GM12878 (cell line): ENCODE results near the gene MT1G. TPM values are rescaled to one million over a fixed set of nuclear protein-coding genes. Genes with fewer than 3 reads are reported as not detected.

Experiments
- ATAC-seq: fragments of 200-7000 bp; cut with Tn5 transposase; 3 replicates; pipeline ENCODE4 v1.9.1; 2020; ENCODE audit warnings: mild to moderate bottlenecking, moderate library complexity
- BruUV-seq: library from RNA; stranded (reverse); fragments of 400-500 nt; replicated peaks from 2 replicates; lab custom pipeline; 2021; lab: Mats Ljungman, UMichigan
- CTCF ChIA-PET: fragments of 300-600 bp; sonication (Branson Sonifier 250); formaldehyde crosslinking; extraction: SDS; loops from one replicate; lab custom pipeline; 2021; ENCODE audit warnings: inconsistent platforms; lab: Yijun Ruan, JAX
- POLR2A ChIA-PET: fragments of 350-600 bp; formaldehyde crosslinking; extraction: SDS; loops from one replicate; lab custom pipeline; 2021; ENCODE audit warnings: inconsistent platforms; lab: Charles Lee
- RAD21 ChIA-PET: fragments of 300-600 bp; sonication (Branson Sonifier 250); formaldehyde crosslinking; loops from one replicate; lab custom pipeline; 2023; ENCODE audit warnings: antibody characterized with exemption; ENCODE audit not compliant: unreplicated experiment; lab: Charles Lee
- SMC1A ChIA-PET: fragments of 300-600 bp; sonication (Branson Sonifier 250); formaldehyde crosslinking; loops from one replicate; lab custom pipeline; 2023; ENCODE audit not compliant: unreplicated experiment, uncharacterized antibody; lab: Charles Lee
- DNase-seq: peaks from one replicate; pipeline ENCODE4 v3.0.0-alpha.2; 2011; ENCODE audit warnings: low read depth, low spot score
- FAIRE-seq: peaks from 3 replicates; lab custom pipeline; 2011; peaks lifted over from hg19 to GRCh38; lab: Jason Lieb, UNC
- H2AFZ ChIP-seq: 2 replicates; pipeline ENCODE4 v1.6.0; 2011; ENCODE audit warnings: low read depth, low read length, control low read depth; ENCODE audit not compliant: control insufficient read depth
- H3K27ac ChIP-seq: 2 replicates; pipeline ENCODE4 v1.5.1; 2011; ENCODE audit warnings: control low read depth; ENCODE audit not compliant: control insufficient read depth, insufficient read depth
- H3K27me3 ChIP-seq, 2 experiments: replicated peaks in 1 of 2; 2 replicates each; pipeline versions ENCODE4 v1.6.0 to v1.6.1; 2011; ENCODE audit warnings: low read length in 1 of 2; ENCODE audit not compliant: control insufficient read depth in 2 of 2, insufficient read depth in 2 of 2
- H3K36me3 ChIP-seq, 2 experiments: 2 replicates each; pipeline ENCODE4 v1.5.1; 2011; ENCODE audit warnings: low read length in 1 of 2; ENCODE audit not compliant: control insufficient read depth in 2 of 2, insufficient read depth in 2 of 2
- H3K4me1 ChIP-seq: 2 replicates; pipeline ENCODE4 v1.6.1; 2011; ENCODE audit warnings: mild to moderate bottlenecking, low read length, moderate library complexity, mixed read lengths; ENCODE audit not compliant: control insufficient read depth, insufficient read depth
- H3K4me2 ChIP-seq: 2 replicates; pipeline ENCODE4 v1.6.0; 2011; ENCODE audit warnings: control low read depth; ENCODE audit not compliant: control insufficient read depth, insufficient read depth
- H3K4me3 ChIP-seq: fragments of 200-600 bp; sonication (generic); 2 replicates; pipeline ENCODE4 v1.5.1; 2016
- H3K79me2 ChIP-seq: 2 replicates; pipeline ENCODE4 v1.6.0; 2011; ENCODE audit warnings: low read length; ENCODE audit not compliant: control insufficient read depth, insufficient read depth
- H3K9ac ChIP-seq: 2 replicates; pipeline ENCODE4 v1.8.0; 2011; ENCODE audit warnings: low read length, control low read depth, mixed read lengths; ENCODE audit not compliant: control insufficient read depth, insufficient read depth
- H3K9me3 ChIP-seq: replicated peaks from 3 replicates; pipeline ENCODE4 v1.5.1; 2011; ENCODE audit warnings: mild to moderate bottlenecking, low read length; ENCODE audit not compliant: control insufficient read depth, insufficient read depth
- H4K20me1 ChIP-seq: 2 replicates; pipeline ENCODE4 v1.6.0; 2011; ENCODE audit not compliant: control insufficient read depth, insufficient read depth
- BHLHE40 ChIP-seq, 2 experiments: fragments of 450-650 bp in 1 of 2; IDR thresholded peaks; 2 replicates each; pipeline ENCODE4 v1.6.1; 2011 to 2017; ENCODE audit warnings: low read depth in 2 of 2, borderline replicate concordance in 1 of 2, improper control_type of control experiment in 1 of 2, low read length in 1 of 2, mild to moderate bottlenecking in 1 of 2
- BMI1 ChIP-seq: fragments of 450-650 bp; IDR thresholded peaks from 2 replicates; pipeline ENCODE4 v1.6.1; 2016; ENCODE audit warnings: mild to moderate bottlenecking, moderate library complexity, borderline replicate concordance
- CEBPB ChIP-seq, 2 experiments: fragments of 150-350 bp in 1 of 2; IDR thresholded peaks; 2 replicates each; pipeline ENCODE4 v1.6.1; 2012 to 2014; ENCODE audit warnings: low read depth in 2 of 2, low read length in 2 of 2, borderline replicate concordance in 1 of 2, inconsistent platforms in 1 of 2
- CHD2 ChIP-seq: IDR thresholded peaks from 2 replicates; pipeline ENCODE4 v1.6.1; 2011; ENCODE audit warnings: low read depth, low read length, improper control_type of control experiment, borderline replicate concordance
- CHD4 ChIP-seq: fragments of 200-600 bp; sonication (generic); IDR thresholded peaks from 2 replicates; pipeline ENCODE4 v1.6.1; 2016; ENCODE audit warnings: mild to moderate bottlenecking
- GATAD2B ChIP-seq: fragments of 450-650 bp; conservative IDR thresholded peaks from 2 replicates; pipeline ENCODE4 v1.6.1; 2017; ENCODE audit warnings: low read depth, mild to moderate bottlenecking, moderate library complexity
- KLF5 ChIP-seq: fragments of 450-650 bp; IDR thresholded peaks from 2 replicates; pipeline ENCODE4 v1.6.1; 2014; ENCODE audit warnings: mild to moderate bottlenecking; ENCODE audit not compliant: partially characterized antibody
- MEF2B ChIP-seq: fragments of 450-650 bp; IDR thresholded peaks from 2 replicates; pipeline ENCODE4 v1.6.1; 2018; ENCODE audit warnings: mild to moderate bottlenecking, moderate library complexity; ENCODE audit not compliant: partially characterized antibody, poor library complexity, severe bottlenecking
- MLLT1 ChIP-seq: fragments of 450-650 bp; IDR thresholded peaks from 2 replicates; pipeline ENCODE4 v1.6.1; 2016; ENCODE audit warnings: mild to moderate bottlenecking
- NFYB ChIP-seq: IDR thresholded peaks from 2 replicates; pipeline ENCODE4 v1.6.1; 2011; ENCODE audit warnings: low read depth, mild to moderate bottlenecking, low read length, improper control_type of control experiment, moderate library complexity; ENCODE audit not compliant: insufficient read depth
- NKRF ChIP-seq: fragments of 450-650 bp; conservative IDR thresholded peaks from 2 replicates; pipeline ENCODE4 v1.6.1; 2017; ENCODE audit warnings: mild to moderate bottlenecking, moderate library complexity
- POU2F2 ChIP-seq: IDR thresholded peaks from 3 replicates; pipeline ENCODE4 v1.6.1; 2011; ENCODE audit warnings: low read depth, mild to moderate bottlenecking, low read length, borderline replicate concordance
- RB1 ChIP-seq: fragments of 450-650 bp; formaldehyde crosslinking; IDR thresholded peaks from 2 replicates; pipeline ENCODE4 v1.6.1; 2017; ENCODE audit warnings: mild to moderate bottlenecking, borderline replicate concordance
- RELA ChIP-seq: fragments of 450-650 bp; IDR thresholded peaks from 2 replicates; pipeline ENCODE4 v1.8.0; 2014; ENCODE audit warnings: borderline replicate concordance; ENCODE audit not compliant: partially characterized antibody
- SMC3 ChIP-seq: IDR thresholded peaks from 2 replicates; pipeline ENCODE4 v1.6.1; 2011; ENCODE audit warnings: low read length, improper control_type of control experiment, borderline replicate concordance
- STAT3 ChIP-seq: IDR thresholded peaks from 2 replicates; pipeline ENCODE4 v1.6.1; 2011; ENCODE audit warnings: low read depth, low read length, improper control_type of control experiment
- TCF7 ChIP-seq: IDR thresholded peaks from 2 replicates; pipeline ENCODE4 v1.6.1; 2014; ENCODE audit warnings: antibody characterized with exemption, borderline replicate concordance
- WGBS: methylation state at CpG from one replicate; pipeline ENCODE4 v1.1.6; 2016; ENCODE audit warnings: low lambda C conversion rate; ENCODE audit not compliant: insufficient replicate concordance, insufficient coverage; ENCODE audit errors: missing lambda C conversion rate; 5-methylcytosine and 5-hydroxymethylcytosine counted together
- in situ Hi-C: fragments of 300-500 bp; cut with MboI; formaldehyde crosslinking; loops from 9 replicates; pipeline ENCODE4 v1.14.3; 2018; ENCODE audit warnings: mixed read lengths
- intact Hi-C: fragments of 100-400 bp; cut with micrococcal nuclease; formaldehyde crosslinking; loops from one replicate; pipeline ENCODE4 v1.14.2; 2022; ENCODE audit not compliant: unreplicated experiment
- polyA plus RNA-seq, 11 experiments: library from polyadenylated mRNA; depleted of rRNA in 4 of 11; unstranded in 6 of 11; stranded (reverse) in 5 of 11; fragments of >200 nt; fragmentation: Nextera tagmentation in 4 of 11; fragmentation: Illumina TruSeq in 1 of 11; extraction: Ambion mirVana in 4 of 11; extraction: Trizol in 1 of 11; gene quantifications; 1 replicate in 1 of 11; 2 replicates in 10 of 11; pipeline versions ENCODE4 v1.2.1 to v1.2.3, GENCODE V29; 2011 to 2016; ENCODE audit warnings: inconsistent platforms in 2 of 11, missing spikeins in 2 of 11, low read depth in 1 of 11
- total RNA-seq, 4 experiments: library from RNA; depleted of rRNA in 3 of 4; stranded (reverse); fragments of >200 nt in 3 of 4; fragmentation: Illumina TruSeq in 1 of 4; extraction: Trizol in 1 of 4; gene quantifications; 2 replicates each; pipeline versions ENCODE4 v1.2.1 to v1.2.3, GENCODE V29; 2013 to 2021

MT1G gene
- total and polyA plus RNA-seq, 10 of the 15 experiments (the other 5 are each of a cell fraction or from before 2014, with no cell fraction given): 1.2 to 9.1 (median 4.6) TPM

GRCh38 chr16:56635441-56635967, 32.4 kb downstream of the MT1G start:
- FAIRE-seq (no peak), ATAC-seq (no peak), DNase-seq (no peak)
- no peak overlapping the region for H3K9ac ChIP-seq
- H3K4me1 ChIP-seq: peaks cover 2% of the 10 kb centered on the region; the same call in 1 of the 2 replicates
- H3K9me3 ChIP-seq: no peaks in the 10 kb centered on the region
- BruUV-seq: no TSS peak
- H3K4me3 ChIP-seq: no peak overlapping the region
- no peaks in the 10 kb centered on the region for H3K36me3 ChIP-seq
- intact Hi-C loops: no loop called here
- H3K79me2 ChIP-seq: no peaks in the 10 kb centered on the region
- 32% methylated on average over 24 of the region's 40 CpGs for WGBS
- TF ChIP-seq MEF2B: no peak
- TF ChIP-seq KLF5: no peak
- no peak for TF ChIP-seq BMI1
- no peak for TF ChIP-seq CEBPB (IDR thresholded peaks at IDR 0.05; ENCODE audit: borderline replicate concordance in 1 of 2, low read depth in 2 of 2, low read length in 2 of 2)
- TF ChIP-seq NKRF: no peak
- TF ChIP-seq TCF7: no peak
- no peak for TF ChIP-seq CHD4
- no peak for TF ChIP-seq POU2F2
- TF ChIP-seq CHD2: no peak
- TF ChIP-seq RELA: no peak
- TF ChIP-seq MLLT1: no peak
- no peak for TF ChIP-seq NFYB
- no peak for TF ChIP-seq GATAD2B
- no peak for TF ChIP-seq STAT3
- no peak for TF ChIP-seq RB1
- no peak for TF ChIP-seq BHLHE40 (IDR thresholded peaks at IDR 0.05; ENCODE audit: borderline replicate concordance in 1 of 2, low read depth in 2 of 2, low read length in 1 of 2)
- TF ChIP-seq SMC3: no peak
- RAD21 ChIA-PET: no interaction called here
- in situ Hi-C loops: no loop called here
- no peak overlapping the region for H3K27ac ChIP-seq
- POLR2A ChIA-PET: no interaction called here
- H3K27me3 ChIP-seq: peaks cover 24% of the 10 kb centered on the region in 2 experiments
- no peak overlapping the region for H3K4me2 ChIP-seq
- CTCF ChIA-PET: no interaction called here
- SMC1A ChIA-PET: no interaction called here
- no peak overlapping the region for H2AFZ ChIP-seq
- H4K20me1 ChIP-seq: no peaks in the 10 kb centered on the region
